HG02759 (cell line): ENCODE measurements around the gene ANKRD33B.
"Not testable (repeated sequence)": the region's sequence is repeated elsewhere in the genome, so short reads cannot be mapped to it uniquely, and the experiment has no call there.

Experiments used
- ATAC-seq: cut with Tn5 transposase; IDR thresholded peaks from one replicate; pipeline ENCODE4 v1.9.1; 2021; ENCODE audit warnings: mild to moderate bottlenecking, moderate library complexity; ENCODE audit not compliant: unreplicated experiment

ANKRD33B gene

DNA sequence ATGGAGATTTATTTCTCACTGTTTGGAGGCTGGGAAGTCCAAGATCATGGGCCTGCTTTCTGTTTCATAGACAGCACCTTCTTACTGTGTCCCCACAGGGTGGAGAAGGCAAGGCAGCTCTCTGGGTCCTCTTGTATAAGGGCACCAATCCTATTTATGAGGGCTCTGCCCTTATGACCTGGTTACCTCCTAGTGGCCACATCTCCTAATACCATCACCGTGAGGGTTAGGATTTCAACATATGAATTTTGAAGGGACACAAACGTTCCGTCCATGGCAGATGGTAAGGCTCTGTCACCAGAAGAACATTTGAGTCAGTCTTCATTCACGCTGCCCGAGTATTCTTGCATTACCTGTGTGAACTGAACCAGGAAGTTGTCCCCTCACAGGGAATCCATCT lies 48.4 kb downstream of the ANKRD33B start:
- no peak for ATAC-seq

DNA sequence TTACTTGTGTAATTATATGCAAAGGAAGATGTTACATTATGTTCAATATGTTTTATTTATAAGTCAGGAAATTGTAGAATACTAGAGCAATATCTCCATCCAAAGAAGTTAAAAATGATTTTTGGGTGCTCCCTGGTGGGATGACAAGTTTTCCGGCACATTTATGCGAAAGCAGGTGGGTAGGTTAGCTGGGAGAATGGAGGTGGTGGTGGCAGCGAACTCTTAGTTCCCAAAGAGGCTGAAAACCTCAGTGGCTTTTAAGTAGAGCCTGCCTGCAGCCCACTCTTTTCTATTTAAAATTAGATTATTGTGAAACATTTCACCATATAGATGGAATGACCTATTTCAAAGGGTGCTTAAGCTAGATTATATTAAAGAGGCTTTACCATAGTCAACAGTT lies 51.8 kb downstream of the ANKRD33B start:
- no peak for ATAC-seq

DNA sequence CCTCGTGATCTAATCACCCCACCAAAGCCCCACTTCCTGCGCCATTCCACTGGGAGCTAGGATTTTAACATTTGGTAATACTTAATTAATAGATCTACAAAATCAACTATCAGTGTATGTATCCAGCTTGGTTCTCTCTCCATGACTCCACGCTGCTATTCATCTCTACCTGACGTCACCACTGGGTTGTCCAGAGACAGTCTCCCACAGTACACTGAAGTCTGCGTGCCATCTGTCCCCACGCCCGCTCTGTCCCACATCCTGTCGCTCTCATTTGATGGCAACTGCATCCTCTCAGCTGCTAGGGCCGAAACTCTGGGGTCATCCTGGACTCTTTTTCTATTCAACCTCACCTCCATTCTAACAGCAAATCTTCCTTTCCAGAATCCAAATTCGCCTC lies 53.2 kb downstream of the ANKRD33B start:
- no peak for ATAC-seq

DNA sequence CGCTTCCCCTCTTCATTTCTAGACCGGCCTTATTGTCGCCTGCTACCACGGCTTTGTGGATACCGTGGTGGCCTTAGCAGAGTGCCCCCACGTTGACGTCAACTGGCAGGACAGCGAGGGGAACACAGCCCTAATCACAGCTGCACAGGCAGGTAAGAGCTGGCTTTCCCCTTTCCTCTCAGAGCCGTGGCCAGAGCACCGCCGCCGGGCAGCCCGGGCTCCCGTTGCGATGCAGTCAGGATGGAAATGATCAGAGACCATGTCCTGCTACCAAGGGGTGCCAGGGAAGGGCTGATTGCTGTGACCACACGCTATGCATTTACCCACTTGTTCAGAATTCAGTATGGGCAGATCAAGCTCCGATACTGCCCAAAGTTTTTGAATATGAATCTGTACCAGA lies 54.4 kb downstream of the ANKRD33B start:
- no peak for ATAC-seq

DNA sequence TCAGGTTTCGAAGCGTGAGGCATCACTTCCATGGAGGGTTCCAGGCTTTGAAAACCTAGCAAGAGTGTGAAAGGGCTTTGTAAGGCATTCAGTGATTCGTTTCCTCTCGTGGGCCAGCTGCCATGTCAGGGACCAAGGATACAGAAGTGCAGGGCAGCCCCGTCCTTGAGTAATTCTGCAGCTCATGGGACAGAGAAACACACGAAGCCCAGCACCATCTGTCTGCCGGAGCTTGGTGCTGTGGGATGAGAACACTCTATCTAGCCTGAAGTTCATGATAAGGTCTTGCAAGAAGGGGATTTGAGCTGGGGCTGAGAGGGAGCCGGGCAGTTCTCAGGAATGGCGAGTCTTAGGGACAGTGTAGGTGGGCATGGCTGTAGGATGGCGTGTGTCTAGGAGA lies 55.8 kb downstream of the ANKRD33B start:
- no peak for ATAC-seq

DNA sequence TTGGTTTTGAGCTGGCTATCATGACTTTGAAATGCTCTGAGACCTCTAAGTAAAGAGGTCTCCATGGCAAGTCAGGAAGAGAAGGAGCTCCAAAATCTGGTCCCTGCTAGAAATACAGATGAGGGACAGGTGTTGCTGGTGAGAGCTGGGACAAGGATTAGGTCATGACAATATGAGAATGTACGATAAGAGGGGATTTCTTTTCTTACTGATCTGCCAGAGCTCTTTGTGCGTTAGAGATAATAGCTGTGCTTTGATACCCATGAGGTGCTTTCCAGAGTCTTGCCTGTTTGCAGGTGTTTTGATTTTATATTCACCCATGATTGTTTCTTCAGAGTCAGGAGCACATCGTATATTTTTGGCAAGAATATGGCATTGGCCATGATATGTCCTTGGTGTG lies 56.5 kb downstream of the ANKRD33B start:
- ATAC-seq: peak; percentile 45

DNA sequence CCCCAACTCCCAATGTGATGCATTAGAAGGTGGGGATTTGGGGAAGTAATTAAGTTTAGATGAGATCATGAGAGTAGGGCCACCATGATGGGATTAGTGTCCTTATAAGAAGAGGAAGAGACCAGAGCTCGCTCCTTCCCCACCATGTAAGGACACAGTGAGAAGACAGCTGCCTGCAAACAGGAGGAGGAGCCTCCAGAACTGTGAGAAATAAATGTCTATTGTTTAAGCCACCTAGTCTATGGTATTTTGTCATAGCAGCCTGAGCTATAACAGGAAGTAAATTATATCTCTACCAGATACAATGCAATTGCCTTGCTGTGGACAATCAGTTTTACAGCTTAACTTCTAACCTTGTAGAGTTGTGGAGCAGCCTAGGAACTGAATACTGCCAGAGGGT lies 58.0 kb downstream of the ANKRD33B start:
- ATAC-seq: no peak

DNA sequence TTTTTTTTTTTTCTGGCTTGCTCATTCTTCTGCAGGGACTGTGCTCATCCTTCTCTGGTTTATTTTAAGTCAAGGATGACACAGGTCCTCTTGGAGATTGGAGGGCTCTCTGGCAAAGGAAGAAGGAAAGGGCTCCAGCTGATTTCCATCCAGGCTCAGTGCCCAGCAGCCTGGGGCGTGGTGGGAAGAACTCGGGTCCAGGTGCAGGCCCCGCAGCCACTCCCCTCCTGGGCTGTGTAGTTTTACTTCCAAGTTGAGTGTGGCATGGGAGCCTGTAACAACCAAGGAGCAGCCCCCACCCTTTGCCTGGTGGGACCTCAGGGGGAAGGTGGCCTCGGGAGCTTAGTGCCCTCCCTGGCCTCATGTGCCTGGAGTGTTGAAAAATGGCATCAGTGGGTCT lies 58.9 kb downstream of the ANKRD33B start:
- no peak for ATAC-seq

DNA sequence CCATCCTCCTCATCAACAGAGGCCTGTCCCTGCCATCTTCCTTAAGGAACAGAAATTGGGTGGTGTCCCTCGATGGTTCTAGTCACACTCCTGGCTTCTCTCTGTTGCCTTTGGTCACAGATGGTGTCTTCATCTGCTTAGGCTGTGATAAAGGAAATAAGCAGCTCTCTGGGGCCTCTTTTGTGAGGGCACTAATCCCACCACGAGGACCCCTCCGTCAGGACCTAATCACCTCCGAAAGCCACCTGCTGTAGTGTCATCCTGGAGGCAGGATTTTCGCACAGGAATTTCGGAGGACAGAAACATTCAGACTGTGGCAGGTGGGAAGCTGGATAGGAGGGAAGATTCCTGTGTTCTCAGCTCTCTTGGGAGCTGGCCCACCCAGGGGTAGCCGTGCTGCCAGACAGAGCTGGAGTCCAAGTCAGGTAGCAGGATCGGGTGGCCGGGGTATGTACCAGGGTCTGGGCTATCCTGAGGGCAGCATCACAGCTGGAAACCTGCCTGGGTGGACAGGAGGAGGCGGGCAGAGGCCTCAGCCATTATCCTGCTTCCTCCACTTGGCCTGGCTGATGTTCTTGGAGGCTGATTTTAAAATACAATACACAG lies 59.5 kb downstream of the ANKRD33B start:
- no peak for ATAC-seq

DNA sequence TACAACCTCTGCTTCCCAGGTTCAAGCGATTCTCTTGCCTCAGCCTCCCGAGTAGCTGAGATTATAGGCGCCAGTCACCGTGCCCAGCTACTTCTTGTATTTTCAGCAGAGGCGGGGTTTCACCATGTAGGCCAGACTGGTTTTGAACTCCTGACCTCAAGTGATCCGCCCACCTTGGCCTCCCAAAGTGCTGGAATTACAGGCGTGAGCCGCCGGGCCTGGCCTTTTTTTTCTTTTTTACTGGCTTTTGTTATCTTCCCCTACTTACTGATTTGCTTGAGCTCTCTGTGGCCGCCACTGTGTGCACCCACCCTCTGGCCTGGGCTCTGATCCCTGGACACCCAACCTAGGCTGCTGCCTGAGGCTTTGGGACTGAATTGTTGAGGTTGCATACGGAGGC lies 60.3 kb downstream of the ANKRD33B start:
- ATAC-seq: no peak

DNA sequence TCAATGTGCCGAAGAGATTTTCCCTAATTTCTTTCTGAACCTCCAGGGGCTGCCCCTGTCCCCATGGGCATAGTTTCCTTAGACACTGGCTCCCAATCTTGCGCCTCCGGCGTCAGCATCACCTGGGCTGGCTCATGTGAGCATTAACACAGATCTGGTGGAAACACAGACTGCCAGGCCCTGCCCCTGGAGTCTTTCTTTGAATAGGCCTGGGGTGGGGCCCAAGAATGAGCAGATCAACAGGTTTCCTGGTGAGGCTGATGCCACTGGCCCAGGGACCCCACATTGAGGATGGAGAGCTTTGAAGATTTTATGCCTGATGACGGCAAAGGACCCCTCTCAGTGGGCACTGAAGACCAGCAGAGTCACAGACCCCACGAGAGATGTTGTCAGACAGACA lies 60.8 kb downstream of the ANKRD33B start:
- no peak for ATAC-seq

DNA sequence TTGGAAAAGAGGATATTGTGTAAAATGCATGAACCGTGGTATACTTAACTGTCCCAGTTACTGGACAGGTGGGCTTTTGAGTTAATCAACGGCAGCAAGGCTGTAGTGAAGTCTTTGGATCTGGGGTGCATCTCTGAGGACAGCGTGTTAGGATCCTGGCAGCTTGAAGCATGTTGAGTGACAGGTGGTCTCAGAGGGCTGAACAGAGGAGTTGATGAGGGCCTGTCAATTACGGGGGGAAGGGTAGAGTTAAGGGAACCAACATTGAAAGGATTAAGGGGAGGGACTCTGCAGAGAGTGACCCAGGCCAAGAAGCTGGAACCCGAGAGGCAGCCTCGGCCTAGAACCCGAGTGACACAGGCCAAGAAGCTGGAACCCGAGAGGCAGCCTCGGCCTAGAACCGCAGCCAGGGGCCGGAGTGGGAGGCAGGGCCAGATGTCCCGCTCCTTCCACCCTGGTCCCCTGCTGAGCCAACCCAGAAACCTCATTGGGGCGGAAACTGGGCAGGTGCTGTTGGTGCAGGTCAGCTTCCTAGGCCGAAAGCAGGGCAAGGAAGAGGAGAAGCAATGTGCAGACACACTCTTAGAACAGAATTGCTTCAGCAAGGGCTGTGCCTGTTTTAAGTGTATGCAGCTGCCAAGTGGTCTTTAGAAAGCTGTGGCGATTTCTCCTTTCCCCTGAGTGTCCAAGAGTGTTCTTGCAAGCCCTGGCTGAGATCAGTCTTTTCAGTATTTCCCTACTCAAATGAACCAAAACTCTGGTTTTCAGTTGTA lies 62.0 kb downstream of the ANKRD33B start:
- no peak for ATAC-seq

DNA sequence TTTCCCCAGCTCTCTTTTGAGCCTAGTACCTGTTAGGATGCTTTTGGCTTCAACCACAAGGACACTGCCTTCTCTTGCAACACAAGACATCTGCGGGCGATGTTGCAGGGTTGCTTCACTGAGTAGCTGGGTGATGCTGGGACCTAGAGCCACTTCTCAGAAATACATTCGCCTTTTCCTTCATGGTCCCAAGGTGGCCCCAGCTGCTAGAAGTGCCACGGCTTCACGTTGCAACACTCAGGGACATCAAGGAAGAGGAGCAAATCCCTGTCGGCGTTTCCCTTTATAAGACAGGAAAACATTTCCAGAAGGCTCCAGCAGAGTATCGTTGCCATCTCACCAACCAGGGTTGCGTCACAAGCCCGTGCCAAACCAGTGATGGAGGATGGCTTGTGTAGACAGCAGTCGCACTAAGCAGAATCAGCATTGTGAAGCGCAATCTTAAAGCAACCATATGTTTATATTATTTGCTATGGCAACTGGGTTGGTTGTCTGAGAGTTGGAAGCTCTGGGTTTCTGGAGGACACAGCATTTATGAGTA lies 62.7 kb downstream of the ANKRD33B start:
- no peak for ATAC-seq

DNA sequence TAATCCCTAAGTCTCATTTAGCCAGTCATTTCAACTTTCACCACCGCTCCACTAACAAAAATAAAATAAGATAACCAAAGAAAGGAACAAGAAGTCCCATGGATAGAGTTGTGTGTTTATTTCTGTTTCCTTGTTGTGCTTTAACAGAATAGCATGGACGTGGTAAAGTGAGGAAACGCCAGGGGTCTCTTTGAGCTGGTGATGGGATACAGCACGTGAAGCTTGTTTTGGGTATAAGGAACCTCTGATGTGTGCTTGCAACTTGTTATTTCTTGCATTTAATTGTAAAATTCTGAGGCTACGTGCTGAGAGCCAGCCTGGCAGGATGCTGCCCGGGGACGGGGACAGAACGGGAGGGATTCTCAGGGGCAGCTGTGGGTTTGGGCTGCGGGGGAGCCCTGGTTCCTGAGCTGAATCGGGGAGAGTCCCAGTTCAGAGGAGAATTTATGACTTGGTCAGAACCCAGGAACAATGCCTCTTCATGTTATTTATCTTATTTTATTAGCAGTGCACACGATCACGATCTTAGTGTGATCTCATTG lies 63.4 kb downstream of the ANKRD33B start:
- peak; percentile 12 for ATAC-seq

DNA sequence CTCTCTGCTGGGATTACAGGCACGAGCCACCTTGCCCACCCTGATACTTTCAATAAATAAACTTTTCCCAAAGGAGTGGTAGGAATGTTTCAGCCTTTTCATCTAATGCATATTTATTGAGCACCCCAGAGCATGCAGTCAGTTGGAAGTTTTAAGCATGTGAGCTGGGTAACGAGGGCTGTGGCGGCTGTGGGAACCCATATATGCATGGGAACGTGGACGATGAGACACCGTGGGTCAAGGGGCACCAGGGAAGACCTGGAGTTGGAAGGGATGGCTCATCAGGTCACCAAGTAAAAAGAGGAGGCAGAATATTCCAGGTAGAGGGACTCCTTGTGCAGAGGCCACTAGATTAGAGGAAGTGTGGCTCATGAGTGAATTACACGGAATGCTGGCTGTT lies 64.7 kb downstream of the ANKRD33B start:
- no peak for ATAC-seq

DNA sequence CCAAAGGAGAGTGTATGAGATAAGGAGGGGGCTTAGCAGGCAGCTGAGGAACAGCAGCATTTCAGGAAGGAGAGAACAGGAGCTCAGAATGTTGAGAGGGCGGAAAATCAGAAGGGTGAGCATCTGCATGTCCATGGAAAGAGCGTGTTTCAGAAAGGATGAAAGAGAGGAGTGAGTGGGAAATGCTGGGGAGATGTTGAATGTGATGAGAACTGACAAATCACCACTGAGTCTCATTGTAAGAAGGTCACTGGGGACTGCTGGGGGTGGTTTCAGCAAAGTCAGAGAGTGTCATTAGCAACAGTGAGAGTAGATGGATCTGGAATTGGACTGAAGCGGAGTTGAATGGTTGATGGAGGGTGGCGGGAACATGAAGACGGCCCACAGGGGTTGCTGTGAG lies 65.8 kb downstream of the ANKRD33B start:
- ATAC-seq: no peak

DNA sequence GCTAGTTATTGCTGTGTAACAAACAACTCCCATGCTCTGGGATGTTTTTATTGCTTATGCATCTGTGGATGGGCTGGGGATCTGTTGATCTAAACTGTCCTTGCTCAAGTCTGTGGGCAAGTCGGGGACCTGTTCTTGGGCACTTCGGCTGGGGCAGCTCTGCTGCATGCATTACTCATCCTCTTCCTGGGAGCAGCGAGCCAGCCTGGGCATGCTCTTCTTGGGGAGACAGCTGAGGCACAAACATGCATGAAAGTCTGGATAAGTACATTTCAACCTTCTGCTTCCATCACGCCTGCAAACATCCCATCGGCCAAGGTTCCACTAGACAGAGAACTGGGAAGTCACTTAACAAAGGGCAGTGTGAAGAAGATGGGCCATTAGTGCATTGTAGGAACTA lies 66.3 kb downstream of the ANKRD33B start:
- ATAC-seq: no peak

DNA sequence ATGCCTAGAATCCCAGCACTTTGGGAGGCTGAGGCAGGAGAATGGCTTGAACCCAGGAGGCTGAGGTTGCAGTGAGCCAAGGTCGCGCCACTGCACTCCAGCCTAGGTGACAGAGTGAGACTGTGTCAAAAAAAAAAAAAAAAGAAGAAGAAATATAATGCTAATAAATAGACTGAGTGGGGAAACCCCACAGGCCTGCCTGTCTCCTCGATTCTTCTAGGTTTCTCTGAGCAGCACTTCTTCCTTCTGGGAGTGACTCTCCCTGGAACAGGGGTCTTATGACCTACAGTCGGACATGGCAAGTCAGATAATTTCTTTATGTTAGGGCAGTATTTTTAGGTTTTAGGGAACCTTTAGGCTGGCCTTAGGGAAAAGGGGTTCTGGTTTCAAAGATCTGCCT lies 66.9 kb downstream of the ANKRD33B start:
- ATAC-seq: not testable (repeated sequence)

DNA sequence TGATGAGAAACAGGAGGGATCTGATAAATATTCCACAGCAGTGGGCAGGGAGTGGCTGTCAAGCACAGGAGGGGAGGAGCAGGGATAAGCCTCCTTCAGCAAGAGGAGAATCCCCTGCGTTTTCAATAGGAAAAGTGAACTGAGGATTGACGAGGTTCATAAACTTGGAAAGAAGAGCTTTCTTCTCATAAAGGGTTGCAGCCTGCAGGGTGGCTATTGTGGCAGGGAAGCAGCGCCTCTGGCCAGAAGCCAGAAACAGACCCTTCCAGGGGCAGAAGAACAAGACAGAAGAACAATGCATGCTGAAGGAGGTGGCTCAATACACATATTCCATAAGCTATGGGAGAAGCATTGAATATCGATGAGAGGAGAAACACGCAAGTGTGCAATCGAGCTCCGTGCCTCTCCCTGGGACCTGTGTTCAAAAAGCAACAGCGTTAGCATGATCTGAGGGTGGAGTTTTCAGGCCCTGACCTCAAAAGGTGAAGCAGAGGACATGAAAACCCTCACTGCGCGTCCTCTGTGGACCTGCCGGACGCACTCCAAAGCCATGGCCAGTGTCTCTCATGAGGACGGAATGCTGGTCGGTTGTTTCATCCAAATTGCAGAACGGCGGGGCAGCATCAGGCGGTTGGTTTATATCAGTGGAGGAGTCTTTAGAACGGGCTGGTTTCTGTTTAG lies 67.6 kb downstream of the ANKRD33B start:
- peak; percentile 4 for ATAC-seq

DNA sequence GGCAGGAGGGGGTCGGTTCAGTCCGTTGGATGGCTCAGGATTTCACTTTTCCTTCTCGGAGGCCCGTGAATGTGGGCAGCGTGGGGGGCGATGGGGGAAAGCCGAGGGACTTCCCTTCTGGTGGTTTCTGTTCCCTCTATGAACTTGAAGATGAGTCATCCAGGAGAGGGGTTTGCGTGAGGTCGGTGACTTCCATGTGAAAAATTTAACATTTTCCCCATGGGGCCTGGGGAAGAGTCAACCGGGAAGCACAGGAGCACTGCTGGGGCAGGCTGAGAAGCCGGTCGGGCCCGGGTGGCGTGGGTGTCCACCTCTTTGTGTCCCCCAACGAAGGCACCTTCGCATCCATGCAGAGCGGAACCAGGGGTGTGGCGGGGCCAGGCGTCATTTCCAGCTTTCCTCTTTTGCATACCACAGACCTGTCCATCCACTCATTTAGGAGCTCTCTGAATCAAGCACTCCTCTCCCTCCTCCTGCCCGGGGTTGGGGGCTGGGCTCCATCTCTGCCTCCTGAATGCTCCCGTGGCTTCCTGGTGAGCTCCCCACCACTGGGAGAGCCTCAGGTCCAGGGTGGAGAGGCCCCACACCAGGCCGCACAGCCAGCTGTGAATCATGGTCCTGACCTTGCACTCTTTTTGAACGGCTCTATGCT lies 68.4 kb downstream of the ANKRD33B start:
- ATAC-seq: peak; percentile 41
